RWPE1 (cell line): ENCODE measurements around the gene TPH2.

ENCODE experiments used
- CTCF ChIA-PET: fragments of 350-600 bp; sonication (Branson Sonifier 250); formaldehyde crosslinking; extraction: SDS; loops from one replicate; lab custom pipeline; 2021; lab: Yijun Ruan, JAX
- POLR2A ChIA-PET: fragments of 400-600 bp; formaldehyde crosslinking; extraction: SDS; loops from one replicate; lab custom pipeline; 2020; ENCODE audit warnings: antibody characterized with exemption; ENCODE audit not compliant: low non-redundant PET; lab: Yijun Ruan, JAX
- DNase-seq: peaks from one replicate; pipeline ENCODE4 v3.0.0; 2012; ENCODE audit warnings: low spot score
- H3K27ac ChIP-seq: fragments of 450-650 bp; 2 replicates; pipeline ENCODE4 v1.5.1; 2017
- CTCF ChIP-seq: fragments of 450-650 bp; conservative IDR thresholded peaks from 2 replicates; pipeline ENCODE4 v1.5.1; 2017; ENCODE audit warnings: low read depth, mild to moderate bottlenecking

TPH2 gene

GRCh38 chr12:71938728-71939385, at the start of gene TPH2:
TPH2 (plus strand) TSS chr12:71938845; CDS start chr12:71938987, 142 bp downstream.
- CTCF ChIA-PET = no interaction called here
- POLR2A ChIA-PET = no interaction called here
- DNase-seq = peak; percentile 37
- no peak within 1 kb of the TSS for H3K27ac ChIP-seq
- no peak for TF ChIP-seq CTCF

DNA sequence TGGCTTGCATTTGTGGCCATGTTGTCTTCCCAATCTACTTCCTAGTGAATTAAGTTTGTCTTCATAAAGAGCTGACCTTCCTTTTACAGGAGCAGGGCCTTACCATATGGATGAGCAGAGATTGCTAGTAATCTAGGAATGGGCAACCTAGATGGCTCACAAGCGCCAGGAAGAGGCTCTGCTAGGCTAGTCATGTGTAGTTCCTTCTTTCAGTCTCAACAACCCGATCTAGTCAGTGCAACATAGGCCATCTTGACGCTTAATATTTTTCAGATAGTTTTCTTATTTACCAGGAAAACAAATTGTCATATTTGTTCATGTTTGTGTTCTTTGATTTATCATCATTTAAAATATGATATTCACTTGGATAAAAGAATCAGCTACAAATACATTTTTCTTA, 48.2 kb upstream of the TPH2 start:
- DNase-seq = no peak
- no peak for TF ChIP-seq CTCF
- H3K27ac ChIP-seq = no peak overlapping the region
- CTCF ChIA-PET = no interaction called here
- POLR2A ChIA-PET = no interaction called here

GRCh38 chr12:71892059-71892458, 46.6 kb upstream of the TPH2 start:
- POLR2A ChIA-PET = no interaction called here
- DNase-seq = no peak
- no peak for TF ChIP-seq CTCF
- no peak overlapping the region for H3K27ac ChIP-seq
- CTCF ChIA-PET = no interaction called here

DNA sequence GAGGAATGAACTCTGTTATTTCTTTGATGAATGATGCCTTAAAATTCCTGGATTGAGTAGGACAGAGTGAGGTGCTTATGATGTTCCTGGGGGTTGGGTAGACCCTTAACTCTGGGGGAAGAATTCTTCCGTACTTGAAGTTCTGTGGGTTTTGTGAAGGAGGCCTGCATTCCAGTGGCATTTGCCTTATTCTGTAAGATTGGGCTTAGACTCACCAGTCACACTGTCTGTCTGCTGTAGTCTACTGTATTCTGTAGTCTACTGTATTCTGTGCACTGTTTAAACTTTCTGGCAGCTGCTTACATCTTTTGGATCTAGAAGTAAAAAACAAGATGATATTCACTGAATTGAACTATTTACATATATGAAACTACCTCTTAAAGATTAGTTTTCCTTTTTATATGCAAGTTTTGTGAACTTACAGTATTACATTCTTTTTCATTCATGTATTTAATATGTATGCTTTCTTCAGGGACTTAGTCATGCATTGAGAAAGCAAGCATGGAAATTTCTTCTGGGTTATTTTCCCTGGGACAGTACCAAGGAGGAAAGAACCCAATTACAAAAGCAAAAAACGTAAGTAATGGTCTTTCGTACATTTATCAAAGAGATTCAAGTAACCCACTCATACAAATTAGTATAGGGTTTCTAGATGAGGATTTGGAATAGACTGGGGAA, 42.3 kb upstream of the TPH2 start:
- no peak for DNase-seq
- ChIA-PET POLR2A (no interaction called here), CTCF (no interaction called here)
- no peak overlapping the region for H3K27ac ChIP-seq
- no peak for TF ChIP-seq CTCF

DNA sequence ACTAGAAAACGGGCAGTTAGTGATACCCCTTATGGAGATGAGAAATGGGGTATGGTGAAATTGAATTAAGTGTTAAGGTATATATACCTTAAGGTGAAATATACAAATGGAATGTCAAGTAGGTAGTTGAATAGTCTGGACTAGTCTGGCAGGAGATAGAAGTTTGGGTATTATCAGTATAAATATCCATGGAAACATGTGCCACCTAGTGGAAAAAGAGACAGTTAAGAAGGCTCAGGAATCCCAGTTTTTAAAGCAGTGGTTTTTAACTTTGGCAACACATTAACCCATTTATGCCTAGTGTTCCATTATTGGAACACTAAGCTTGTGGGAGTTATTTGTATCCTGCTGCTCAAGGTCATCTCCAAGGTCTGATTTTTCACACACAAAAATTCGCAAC, 38.6 kb upstream of the TPH2 start:
- ChIA-PET POLR2A (no interaction called here), CTCF (no interaction called here)

GRCh38 chr12:71904629-71905028, 34.0 kb upstream of the TPH2 start:
- no peak for DNase-seq
- ChIA-PET CTCF (no interaction called here), POLR2A (no interaction called here)
- H3K27ac ChIP-seq = no peak overlapping the region
- no peak for TF ChIP-seq CTCF

More for the DNA sequence above, 38.6 kb upstream of the TPH2 start:
- TF ChIP-seq CTCF = peak; percentile 20; the same call in 1 of the 2 replicates
- peak; percentile 24 for DNase-seq
- no peak overlapping the region for H3K27ac ChIP-seq
